Heart left ventricle (tissue), 16 donors: ENCODE data around the gene DOK7. TPM values are rescaled to one million over a fixed set of nuclear protein-coding genes. Genes with fewer than 3 reads are reported as not detected.

ENCODE experiments used
- ATAC-seq, 4 donors: fragments of 200-7000 bp; cut with Tn5 transposase; one replicate each; pipeline ENCODE4 v1.9.1; 2020 to 2022; ENCODE audit warnings: moderate library complexity in 4 of 4, mild to moderate bottlenecking in 3 of 4, moderate number of reproducible peaks in 1 of 4
- DNase-seq, 5 donors: peaks; one replicate each; pipeline ENCODE4 v3.0.0-alpha.2; 2020
- H3K27ac ChIP-seq, 12 donors: fragments of 200-600 bp; sonication (generic) in 4 of 12; one replicate each; pipeline versions ENCODE4 v1.5.0 to v1.8.0; 2016 to 2022; ENCODE audit warnings: mild to moderate bottlenecking in 2 of 12
- H3K27me3 ChIP-seq, 9 donors: fragments of 200-600 bp; sonication (generic) in 2 of 9; one replicate each; pipeline versions ENCODE4 v1.5.1 to v1.8.0; 2016 to 2022; ENCODE audit warnings: mild to moderate bottlenecking in 3 of 9
- H3K36me3 ChIP-seq, 9 donors: fragments of 200-600 bp; sonication (generic) in 2 of 9; one replicate each; pipeline versions ENCODE4 v1.5.0 to v1.8.0; 2018 to 2022; ENCODE audit warnings: mild to moderate bottlenecking in 2 of 9
- H3K4me1 ChIP-seq, 12 donors: fragments of 200-600 bp; sonication (generic) in 4 of 12; one replicate each; pipeline versions ENCODE4 v1.5.0 to v1.8.0; 2016 to 2022; ENCODE audit warnings: mild to moderate bottlenecking in 3 of 12
- H3K4me3 ChIP-seq, 12 donors: fragments of 200-600 bp; sonication (generic) in 4 of 12; one replicate each; pipeline versions ENCODE4 v1.5.0 to v1.8.0; 2017 to 2022; ENCODE audit warnings: mild to moderate bottlenecking in 9 of 12, moderate library complexity in 4 of 12
- H3K9me3 ChIP-seq, 12 donors: fragments of 200-600 bp; sonication (generic) in 4 of 12; one replicate each; pipeline versions ENCODE4 v1.5.0 to v1.8.0; 2016 to 2022; ENCODE audit warnings: mild to moderate bottlenecking in 1 of 12
- POLR2A ChIP-seq, 2 donors: fragments of 450-650 bp; IDR thresholded peaks; one replicate each; pipeline ENCODE4 v1.6.1; 2017; ENCODE audit warnings: antibody characterized with exemption in 2 of 2, mild to moderate bottlenecking in 2 of 2, moderate library complexity in 2 of 2
- WGBS, 4 donors: extraction: QIAGEN DNeasy Blood & Tissue Kit in 2 of 4; methylation state at CpG; one replicate each; pipeline versions ENCODE4 v1.1.5 to v1.1.7; 2013 to 2018; 5-methylcytosine and 5-hydroxymethylcytosine counted together
- intact Hi-C, 10 donors: fragments of 100-400 bp; cut with DNase I; formaldehyde crosslinking; loops; one replicate each; pipeline versions ENCODE4 v1.11.1 to v1.14.2; 2022
- polyA plus RNA-seq, 2 donors: library from polyadenylated mRNA; stranded (reverse); fragments of 200-250 nt; gene quantifications; one replicate each; pipeline ENCODE4 v1.2.3, GENCODE V29; 2013
- total RNA-seq, 9 donors: library from RNA; depleted of rRNA in 2 of 9; stranded (reverse); fragments of >200 nt in 2 of 9; fragmentation: NEBNext Ultra II Directional in 3 of 9; extraction: Animal tissue kit (Norgen Biotek cat#: 25700) in 3 of 9; gene quantifications; one replicate each; pipeline versions ENCODE4 v1.1.0 to v1.2.4, GENCODE V29; 2016 to 2023
- TF ChIP-seq, protein P1 (sequence below), 12 donors: fragments of 200-600 bp; sonication (generic) in 4 of 12; IDR thresholded peaks; one replicate each; pipeline versions ENCODE4 v1.5.0 to v1.8.0; 2018 to 2022; ENCODE audit warnings: antibody characterized with exemption in 12 of 12, mild to moderate bottlenecking in 5 of 12
- donor health status: ischemic (EF 13 %, LVEDD 7.1; RV severe dilation, severe dysfunction).
- donor health status: healthy with polysubstance abuse.
- donor health status: DM: no; HTN: yes; CAD: no.
- donor health status: DM: no; HTN: no; CAD: no.
- donor health status: ischemic (EF 25% LVEDD 6.9; RV normal size, moderate dysfunction).
- donor health status: ischemic (EF 25% LVEDD 5.7; RV mildly dilated, moderate dysfunction).
- donor health status: healthy.
- donor health status: DM: yes; HTN: yes; CAD: no.
- donor health status: ischemic (EF 35%, LVEDD 5.7; RV mildly dilated, moderate dysfunction).
- donor health status: nonischemic (EF 11% LVEDD 7.7; RV severe dilation, severe dysfunction).
- donor health status: DM: yes; HTN: yes; CAD: no.
- donor health status: PGD.
- donor health status: ischemic (EF 29% LVEDD 5.4; RV normal size, mild dysfunction).
- donor health status: nonischemic (EF 23%, LVEDD 6.1; RV moderate dilation, normal function).

The DOK7 gene
- total and polyA plus RNA-seq, 11 donors: 27.7 to 89.5 (median 40.0) TPM

DNA sequence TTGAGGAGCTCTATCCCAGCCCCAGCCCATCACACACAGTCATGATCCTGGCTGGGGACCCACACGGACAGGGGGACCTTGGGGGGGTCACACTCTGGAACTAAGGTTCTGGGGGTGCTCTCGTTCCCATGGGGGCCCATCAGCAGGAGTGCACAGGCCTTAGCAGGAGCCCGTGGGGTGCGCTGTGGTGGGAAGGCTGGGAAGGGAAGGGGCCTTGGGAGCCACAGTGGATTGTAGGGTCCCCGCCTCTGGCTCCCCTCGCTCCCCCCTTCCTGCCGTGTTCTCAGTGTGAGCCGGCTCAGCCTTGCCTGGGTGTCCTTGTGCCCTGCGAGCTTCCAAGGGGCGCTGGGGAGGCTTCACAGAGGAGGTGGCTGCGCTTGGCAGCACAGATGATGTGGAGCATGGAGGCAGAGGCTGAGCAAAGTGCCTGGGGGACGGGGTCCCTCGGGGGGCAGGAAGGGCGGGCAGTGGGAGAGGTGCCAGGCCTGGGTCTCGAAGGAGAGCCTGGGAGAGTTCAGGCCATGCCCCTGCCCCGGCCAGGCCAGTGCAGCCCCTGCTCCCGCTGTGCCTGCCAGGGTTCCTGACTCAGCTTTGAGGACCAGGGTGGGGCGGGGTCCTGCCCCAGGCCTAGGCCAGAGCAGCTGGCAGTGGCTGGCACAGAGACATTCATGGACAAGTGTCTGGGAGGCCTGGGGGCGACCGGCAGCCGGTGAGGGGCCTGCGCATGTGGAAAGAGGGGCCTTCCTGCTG lies 26.9 kb upstream of the DOK7 start:
- no peaks in the 10 kb centered on the region for H3K27me3 ChIP-seq
- no peak overlapping the region for H3K4me3 ChIP-seq
- intact Hi-C loops: no loop called here
- 81 to 85% (median 85%) methylated on average over 18 to 22 of the region's 22 CpGs for WGBS, 4 donors
- TF ChIP-seq, protein P1, sequence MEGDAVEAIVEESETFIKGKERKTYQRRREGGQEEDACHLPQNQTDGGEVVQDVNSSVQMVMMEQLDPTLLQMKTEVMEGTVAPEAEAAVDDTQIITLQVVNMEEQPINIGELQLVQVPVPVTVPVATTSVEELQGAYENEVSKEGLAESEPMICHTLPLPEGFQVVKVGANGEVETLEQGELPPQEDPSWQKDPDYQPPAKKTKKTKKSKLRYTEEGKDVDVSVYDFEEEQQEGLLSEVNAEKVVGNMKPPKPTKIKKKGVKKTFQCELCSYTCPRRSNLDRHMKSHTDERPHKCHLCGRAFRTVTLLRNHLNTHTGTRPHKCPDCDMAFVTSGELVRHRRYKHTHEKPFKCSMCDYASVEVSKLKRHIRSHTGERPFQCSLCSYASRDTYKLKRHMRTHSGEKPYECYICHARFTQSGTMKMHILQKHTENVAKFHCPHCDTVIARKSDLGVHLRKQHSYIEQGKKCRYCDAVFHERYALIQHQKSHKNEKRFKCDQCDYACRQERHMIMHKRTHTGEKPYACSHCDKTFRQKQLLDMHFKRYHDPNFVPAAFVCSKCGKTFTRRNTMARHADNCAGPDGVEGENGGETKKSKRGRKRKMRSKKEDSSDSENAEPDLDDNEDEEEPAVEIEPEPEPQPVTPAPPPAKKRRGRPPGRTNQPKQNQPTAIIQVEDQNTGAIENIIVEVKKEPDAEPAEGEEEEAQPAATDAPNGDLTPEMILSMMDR (IDR thresholded peaks at IDR 0.05): no peak
- TF ChIP-seq POLR2A (IDR thresholded peaks at IDR 0.05): no peak
- DNase-seq (peak in 1 of 5 donors; percentile 51), ATAC-seq (no peak)
- no peaks in the 10 kb centered on the region for H3K9me3 ChIP-seq
- no peak overlapping the region for H3K27ac ChIP-seq
- peaks cover 0 to 6% (median 0%) of the 10 kb centered on the region in 9 donors for H3K36me3 ChIP-seq
- no peaks in the 10 kb centered on the region for H3K4me1 ChIP-seq

GRCh38 chr4:3436798-3437581 lies 26.1 kb upstream of the DOK7 start:
- Histone ChIP-seq H3K36me3 (peaks cover 0 to 2% (median 0%) of the 10 kb centered on the region in 9 donors), H3K4me1 (no peaks in the 10 kb centered on the region), H3K4me3 (no peak overlapping the region), H3K27me3 (no peaks in the 10 kb centered on the region), H3K27ac (no peak overlapping the region), H3K9me3 (no peaks in the 10 kb centered on the region)
- peak in 1 of 5 donors; percentile 68 for DNase-seq
- 88 to 90% (median 89%) methylated on average over 10 to 19 of the region's 19 CpGs for WGBS, 4 donors
- intact Hi-C loops: no loop called here
- TF ChIP-seq, protein P1 (IDR thresholded peaks at IDR 0.05): no peak
- TF ChIP-seq POLR2A (IDR thresholded peaks at IDR 0.05): no peak
- peak in 2 of 4 donors; percentile 36 for ATAC-seq

DNA sequence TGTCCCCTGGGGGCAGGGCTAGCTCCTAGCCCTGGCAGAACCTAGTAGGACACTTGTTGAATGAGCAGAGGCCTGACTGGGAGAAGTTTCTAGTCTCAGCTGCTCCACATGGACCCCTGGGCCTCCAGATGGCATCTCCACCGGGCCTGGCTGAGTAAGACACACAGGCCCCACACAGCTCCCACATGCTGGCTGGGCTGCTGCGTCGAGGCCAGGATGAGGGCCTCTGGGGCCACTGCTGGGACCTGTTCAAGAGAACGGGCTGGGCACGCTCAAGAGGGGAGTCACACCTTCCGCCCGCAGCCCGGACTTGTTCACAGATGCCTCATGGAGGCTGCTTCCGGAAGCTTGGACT lies 25.5 kb upstream of the DOK7 start:
- intact Hi-C loops: no loop called here
- H3K36me3 ChIP-seq: no peaks in the 10 kb centered on the region
- H3K9me3 ChIP-seq: no peaks in the 10 kb centered on the region
- DNase-seq: no peak
- no peaks in the 10 kb centered on the region for H3K4me1 ChIP-seq
- no peak for ATAC-seq
- 84 to 96% (median 94%) methylated on average over 4 to 9 of the region's 9 CpGs for WGBS, 4 donors
- H3K27me3 ChIP-seq: no peaks in the 10 kb centered on the region
- no peak for TF ChIP-seq POLR2A (IDR thresholded peaks at IDR 0.05)
- no peak overlapping the region for H3K27ac ChIP-seq
- H3K4me3 ChIP-seq: no peak overlapping the region

GRCh38 chr4:3437998-3438846 lies 24.9 kb upstream of the DOK7 start:
- Histone ChIP-seq H3K36me3 (no peaks in the 10 kb centered on the region), H3K27me3 (no peaks in the 10 kb centered on the region), H3K9me3 (no peaks in the 10 kb centered on the region), H3K4me3 (no peak overlapping the region), H3K4me1 (peaks cover 0 to 3% (median 0%) of the 10 kb centered on the region in 12 donors), H3K27ac (no peak overlapping the region)
- TF ChIP-seq, protein P1 (IDR thresholded peaks at IDR 0.05): no peak
- no peak for TF ChIP-seq POLR2A (IDR thresholded peaks at IDR 0.05)
- DNase-seq (peak in 1 of 5 donors; percentile 55), ATAC-seq (no peak)
- intact Hi-C loops: no loop called here
- 67 to 86% (median 74%) methylated on average over 17 to 28 of the region's 28 CpGs for WGBS, 4 donors
